Smooth muscle cell (in vitro differentiated cells): ENCODE results near the gene STOX2. TPM values are rescaled to one million over a fixed set of nuclear protein-coding genes. Genes with fewer than 3 reads are reported as not detected.
"Not testable (repeated sequence)": the region's sequence is repeated elsewhere in the genome, so short reads cannot be mapped to it uniquely, and the experiment has no call there.

ENCODE experiments used
- DNase-seq: peaks from one replicate; lab custom pipeline; 2025; ENCODE audit not compliant: unreplicated experiment; lab: John Stamatoyannopoulos, UW
- H2AFZ ChIP-seq: fragments of 200-600 bp; sonication (generic); 2 replicates; pipeline ENCODE4 v1.6.0; 2016; ENCODE audit warnings: antibody characterized with exemption, low read depth, mild to moderate bottlenecking
- H3F3A ChIP-seq: fragments of 200-600 bp; sonication (generic); 2 replicates; pipeline ENCODE4 v1.6.0; 2017; ENCODE audit warnings: antibody characterized with exemption, low read depth
- H3K27ac ChIP-seq: fragments of 200-600 bp; sonication (generic); 2 replicates; pipeline ENCODE4 v1.5.1; 2016; ENCODE audit warnings: low read depth, mild to moderate bottlenecking
- H3K27me3 ChIP-seq: fragments of 200-600 bp; sonication (generic); 2 replicates; pipeline ENCODE4 v1.6.1; 2016; ENCODE audit warnings: low read depth, mild to moderate bottlenecking
- H3K36me3 ChIP-seq: fragments of 200-600 bp; sonication (generic); 2 replicates; pipeline ENCODE4 v1.5.1; 2016; ENCODE audit warnings: low read depth
- H3K4me1 ChIP-seq: fragments of 200-600 bp; sonication (generic); 2 replicates; pipeline ENCODE4 v1.5.1; 2016; ENCODE audit warnings: low read depth
- H3K4me2 ChIP-seq: fragments of 200-600 bp; sonication (generic); 2 replicates; pipeline ENCODE4 v1.6.0; 2016; ENCODE audit warnings: mild to moderate bottlenecking
- H3K4me3 ChIP-seq: fragments of 200-600 bp; sonication (generic); 2 replicates; pipeline ENCODE4 v1.5.1; 2016; ENCODE audit warnings: mild to moderate bottlenecking
- H3K79me2 ChIP-seq: fragments of 200-600 bp; sonication (generic); 2 replicates; pipeline ENCODE4 v1.6.0; 2016; ENCODE audit warnings: low read depth, mild to moderate bottlenecking
- H3K9ac ChIP-seq: fragments of 200-600 bp; sonication (generic); 2 replicates; pipeline ENCODE4 v1.6.0; 2016; ENCODE audit warnings: low read depth
- H3K9me3 ChIP-seq: fragments of 200-600 bp; sonication (generic); replicated peaks from 2 replicates; pipeline ENCODE4 v1.5.1; 2016; ENCODE audit warnings: low read depth
- H4K20me1 ChIP-seq: fragments of 200-600 bp; sonication (generic); 2 replicates; pipeline ENCODE4 v1.6.0; 2016; ENCODE audit warnings: low read depth
- CTCF ChIP-seq: fragments of 200-600 bp; sonication (generic); IDR thresholded peaks from 2 replicates; pipeline ENCODE4 v1.5.1; 2017; ENCODE audit warnings: borderline replicate concordance, mild to moderate bottlenecking, antibody characterized with exemption; ENCODE audit not compliant: insufficient read depth, poor library complexity, severe bottlenecking
- WGBS: methylation state at CpG from one replicate; pipeline ENCODE4 v1.1.7; 2016; ENCODE audit warnings: low lambda C conversion rate; 5-methylcytosine and 5-hydroxymethylcytosine counted together
- polyA plus RNA-seq: library from polyadenylated mRNA; unstranded; fragments of >200 nt; fragmentation: Nextera tagmentation; extraction: Ambion mirVana; gene quantifications from 2 replicates; pipeline ENCODE4 v1.2.1, GENCODE V29; 2016
- total RNA-seq: library from RNA; depleted of rRNA; stranded (reverse); fragments of >200 nt; gene quantifications from 2 replicates; pipeline ENCODE4 v1.2.3, GENCODE V29; 2014

The STOX2 gene
- total and polyA plus RNA-seq, 2 experiments from 2014 or later: 1.3 to 4.2 TPM

DNA sequence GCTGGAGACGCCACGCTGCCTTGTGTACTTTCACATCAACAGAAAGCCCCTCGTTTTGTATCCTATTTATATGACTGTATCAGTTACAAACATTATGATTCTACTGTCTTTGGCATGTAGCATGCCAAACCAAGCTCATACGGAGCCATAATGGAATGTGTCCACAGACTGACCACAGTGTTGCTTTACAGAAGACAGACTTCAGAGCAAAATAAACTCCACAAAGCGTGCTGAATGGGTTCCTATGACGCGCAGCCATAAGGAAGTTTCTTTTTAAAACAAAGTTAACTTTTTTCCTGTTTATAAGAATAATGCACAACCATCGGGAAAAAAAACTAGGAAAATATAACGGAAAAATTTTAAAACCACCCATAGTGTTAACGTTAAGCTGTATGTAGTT is 136.0 kb downstream of the STOX2 start:
- H3K27me3 ChIP-seq: no peaks in the 10 kb centered on the region
- no peak for TF ChIP-seq CTCF
- no peaks in the 10 kb centered on the region for H3K4me1 ChIP-seq
- H3K9ac ChIP-seq: no peak overlapping the region
- H3K36me3 ChIP-seq: peaks cover 4% of the 10 kb centered on the region
- no peaks in the 10 kb centered on the region for H4K20me1 ChIP-seq
- 73% methylated on average over 10 of the region's 10 CpGs for WGBS
- H2AFZ ChIP-seq: no peak overlapping the region
- H3K4me3 ChIP-seq: no peak overlapping the region
- H3K4me2 ChIP-seq: no peak overlapping the region
- no peak for DNase-seq
- peaks cover 13% of the 10 kb centered on the region for H3K9me3 ChIP-seq
- H3F3A ChIP-seq: no peaks in the 10 kb centered on the region
- H3K79me2 ChIP-seq: no peaks in the 10 kb centered on the region
- H3K27ac ChIP-seq: no peak overlapping the region

- no peak for DNase-seq
- Histone ChIP-seq H2AFZ (no peak overlapping the region), H3K4me1 (no peaks in the 10 kb centered on the region), H3K36me3 (peaks cover 4% of the 10 kb centered on the region), H3K27me3 (no peaks in the 10 kb centered on the region), H3K79me2 (no peaks in the 10 kb centered on the region), H3K9me3 (peaks cover 26% of the 10 kb centered on the region), H3K4me3 (no peak overlapping the region), H4K20me1 (no peaks in the 10 kb centered on the region), H3K4me2 (no peak overlapping the region), H3K27ac (no peak overlapping the region), H3F3A (no peaks in the 10 kb centered on the region), H3K9ac (no peak overlapping the region)
- no peak for TF ChIP-seq CTCF
- WGBS: 73% methylated on average over 1 of the region's 1 CpG
Observed at GRCh38 chr4:184046148-184046547, 141.0 kb downstream of the STOX2 start.

- H3K36me3 ChIP-seq, H3K79me2 ChIP-seq, DNase-seq, H4K20me1 ChIP-seq, H3K27me3 ChIP-seq, H3K27ac ChIP-seq, H3K4me1 ChIP-seq, H3K4me2 ChIP-seq, H3K4me3 ChIP-seq, H3K9ac ChIP-seq, H3F3A ChIP-seq, H2AFZ ChIP-seq: not testable (repeated sequence)
- H3K9me3 ChIP-seq: peaks cover 12% of the 10 kb centered on the region
- 100% methylated on average over 4 of the region's 4 CpGs for WGBS
Observed at GRCh38 chr4:184051262-184051661, 146.2 kb downstream of the STOX2 start.

DNA sequence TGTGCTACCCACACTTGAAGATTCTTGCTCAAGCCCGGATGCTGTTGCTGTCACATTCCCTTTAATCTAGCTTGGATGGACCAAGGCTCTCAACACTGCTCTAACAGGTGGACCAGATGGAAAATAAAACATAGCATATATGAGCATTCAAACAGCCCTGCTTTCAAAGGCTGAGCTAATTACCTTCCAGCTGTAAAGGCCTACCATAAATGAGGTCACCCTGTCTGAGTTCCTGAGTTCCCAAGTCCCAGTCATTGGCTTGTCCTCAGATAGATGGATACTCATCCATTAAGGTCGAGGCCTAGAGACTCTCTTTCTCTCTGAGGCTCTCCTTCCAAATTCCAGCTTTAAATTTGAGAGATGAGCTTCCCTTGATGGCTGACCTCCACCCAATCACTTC is 147.5 kb downstream of the STOX2 start:
- no peaks in the 10 kb centered on the region for H3K79me2 ChIP-seq
- no peak overlapping the region for H3K9ac ChIP-seq
- no peak overlapping the region for H3K4me3 ChIP-seq
- no peak overlapping the region for H2AFZ ChIP-seq
- peaks cover 5% of the 10 kb centered on the region for H3K9me3 ChIP-seq
- no peak for TF ChIP-seq CTCF
- WGBS: 91% methylated on average over 2 of the region's 2 CpGs
- no peak overlapping the region for H3K4me2 ChIP-seq
- H3F3A ChIP-seq: no peaks in the 10 kb centered on the region
- no peak overlapping the region for H3K27ac ChIP-seq
- no peaks in the 10 kb centered on the region for H3K4me1 ChIP-seq
- H3K27me3 ChIP-seq: no peaks in the 10 kb centered on the region
- H3K36me3 ChIP-seq: no peaks in the 10 kb centered on the region
- no peak for DNase-seq
- no peaks in the 10 kb centered on the region for H4K20me1 ChIP-seq
